ENCODE measurements around the gene KANSL2. TPM values are rescaled to one million over a fixed set of nuclear protein-coding genes. Genes with fewer than 3 reads are reported as not detected.

KANSL2 gene
- polyA plus RNA-seq, 3 donors, result 12.2 to 20.3 (median 12.5) TPM

DNA sequence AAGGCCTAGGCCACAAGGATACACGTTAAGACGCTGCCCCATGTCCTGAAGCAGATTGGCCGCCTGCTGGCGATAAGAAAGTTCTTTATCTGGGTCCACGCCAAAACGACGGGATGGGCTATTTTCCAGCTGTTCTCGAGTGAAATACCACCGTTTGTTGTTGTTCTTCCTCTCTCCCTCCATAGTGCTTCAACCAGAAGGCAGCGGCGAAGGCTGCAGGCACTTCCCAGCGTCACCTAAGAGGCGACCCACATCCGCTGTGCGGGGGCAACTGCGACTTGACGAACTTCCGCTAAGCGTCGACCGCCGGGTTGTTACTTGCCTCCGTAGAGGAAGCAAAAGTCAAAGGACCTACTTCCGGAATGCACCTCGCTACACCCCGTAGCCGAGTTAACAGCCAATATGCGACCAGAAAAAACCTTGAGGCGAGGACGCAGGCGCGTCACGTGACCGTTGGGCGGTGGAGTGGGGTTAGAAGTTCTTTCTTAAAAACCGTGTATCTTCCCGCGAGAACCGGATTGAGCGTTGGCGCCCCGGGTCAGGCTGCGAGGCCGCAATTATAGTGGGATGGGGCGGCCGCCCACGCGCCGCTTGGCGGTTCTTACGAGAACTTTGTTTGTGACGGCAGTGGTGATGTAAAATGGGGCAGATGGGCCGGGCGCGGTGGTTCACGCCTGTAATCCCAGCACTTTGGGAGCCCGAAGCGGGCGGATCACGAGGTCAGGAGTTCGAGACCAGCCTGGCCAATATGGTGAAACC is 34.6 kb upstream of the KANSL2 start, which contains the start of gene CCNT1:
TSS of gene CCNT1 (minus strand) at position 215 of the 759 bp plus-strand sequence. CDS start at position 183, 32 bp downstream.
- WGBS (ENCODE audit: insufficient coverage), result under 1% methylated on average over 53 of the region's 61 CpGs
- H3K27me3 Mint-ChIP-seq (ENCODE audit: low read depth in 3 of 3), result peaks cover 0 to 3% (median 0%) of the 10 kb centered on the region in 3 donors
- intact Hi-C loops (cut with micrococcal nuclease), result loop anchor here in 1 of 2 donors (2.0 kb wide), 1 partner anchor 34 kb away; the partner anchor contains the start of gene KANSL2
- Histone ChIP-seq H3K4me1 (ENCODE audit: control insufficient read depth in 1 of 2, insufficient read depth in 2 of 2, low read length in 2 of 2) (peaks cover 17 to 24% of the 10 kb centered on the region in 2 donors), H4K20me1 (ENCODE audit: insufficient read depth, low read length) (peaks cover 8% of the 10 kb centered on the region), H3K36me3 (replicated peaks in 1 of 2; ENCODE audit: control insufficient read depth in 1 of 2, insufficient read depth in 2 of 2, low read length in 2 of 2) (peaks cover 15 to 33% of the 10 kb centered on the region in 2 donors), H3K9ac (ENCODE audit: insufficient read depth, low read length, poor library complexity, severe bottlenecking) (peak within 1 kb of the TSS; percentile 91), H3K27me3 (ENCODE audit: control insufficient read depth in 2 of 2, insufficient read depth in 2 of 2, low read length in 2 of 2) (no peaks in the 10 kb centered on the region), H2AFZ (ENCODE audit: insufficient read depth, low read depth, low read length, poor library complexity, severe bottlenecking) (peak within 1 kb of the TSS; percentile 80), H3K79me2 (ENCODE audit: insufficient read depth, low read length) (peaks cover 47% of the 10 kb centered on the region), H3K4me2 (replicated peaks; ENCODE audit: extremely low read depth, low read length, poor library complexity, severe bottlenecking) (peak within 1 kb of the TSS; percentile 92), H3K9me3 (replicated peaks in 1 of 2; ENCODE audit: control insufficient read depth in 1 of 2, insufficient read depth in 1 of 2, low read length in 2 of 2) (peaks cover 15 to 19% of the 10 kb centered on the region in 2 donors), H3K4me3 (replicated peaks in 1 of 3; ENCODE audit: low read depth in 2 of 3, low read length in 3 of 3) (peak within 1 kb of the TSS; percentile 68 to 90 (median 87)), H3K27ac (ENCODE audit: low read depth in 1 of 2, low read length in 2 of 2) (peak within 1 kb of the TSS; percentile 96 to 98)
- TF ChIP-seq, protein P1, sequence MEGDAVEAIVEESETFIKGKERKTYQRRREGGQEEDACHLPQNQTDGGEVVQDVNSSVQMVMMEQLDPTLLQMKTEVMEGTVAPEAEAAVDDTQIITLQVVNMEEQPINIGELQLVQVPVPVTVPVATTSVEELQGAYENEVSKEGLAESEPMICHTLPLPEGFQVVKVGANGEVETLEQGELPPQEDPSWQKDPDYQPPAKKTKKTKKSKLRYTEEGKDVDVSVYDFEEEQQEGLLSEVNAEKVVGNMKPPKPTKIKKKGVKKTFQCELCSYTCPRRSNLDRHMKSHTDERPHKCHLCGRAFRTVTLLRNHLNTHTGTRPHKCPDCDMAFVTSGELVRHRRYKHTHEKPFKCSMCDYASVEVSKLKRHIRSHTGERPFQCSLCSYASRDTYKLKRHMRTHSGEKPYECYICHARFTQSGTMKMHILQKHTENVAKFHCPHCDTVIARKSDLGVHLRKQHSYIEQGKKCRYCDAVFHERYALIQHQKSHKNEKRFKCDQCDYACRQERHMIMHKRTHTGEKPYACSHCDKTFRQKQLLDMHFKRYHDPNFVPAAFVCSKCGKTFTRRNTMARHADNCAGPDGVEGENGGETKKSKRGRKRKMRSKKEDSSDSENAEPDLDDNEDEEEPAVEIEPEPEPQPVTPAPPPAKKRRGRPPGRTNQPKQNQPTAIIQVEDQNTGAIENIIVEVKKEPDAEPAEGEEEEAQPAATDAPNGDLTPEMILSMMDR (IDR thresholded peaks at IDR 0.05), result peak; percentile 29
- peaks cover 22 to 38% of the 10 kb centered on the region in 2 donors for H3K36me3 Mint-ChIP-seq
- peak; percentile 100 for DNase-seq
- H3K9me3 Mint-ChIP-seq, result peaks cover 19 to 25% (median 21%) of the 10 kb centered on the region in 7 donors
- H3K4me1 Mint-ChIP-seq, result peaks cover 26% of the 10 kb centered on the region
- H3K27ac Mint-ChIP-seq, result peak within 1 kb of the TSS; percentile 98 to 99 (median 99)
- H3K4me3 Mint-ChIP-seq, result peak within 1 kb of the TSS; percentile 94 to 97

DNA sequence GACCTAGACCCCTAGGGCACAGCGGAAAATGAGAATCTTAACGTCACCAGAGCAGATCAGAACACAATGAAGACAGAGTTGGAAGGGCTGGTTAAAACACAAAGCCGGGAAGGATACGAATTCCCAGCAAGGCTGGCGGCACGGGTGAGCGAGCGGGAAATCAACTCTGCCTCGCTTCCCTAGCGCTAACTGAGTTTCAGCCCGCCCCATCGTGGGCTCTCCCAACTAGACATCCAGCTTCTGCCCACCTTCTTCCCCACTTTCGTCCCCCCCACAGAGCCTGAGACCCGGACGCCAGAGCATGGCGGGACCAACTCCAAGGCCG is 34.1 kb upstream of the KANSL2 start:
- intact Hi-C loops (cut with micrococcal nuclease), result loop anchor here in 1 of 2 donors (2.0 kb wide), 1 partner anchor 33 kb away; the partner anchor contains the start of gene KANSL2
- H2AFZ ChIP-seq (ENCODE audit: insufficient read depth, low read depth, low read length, poor library complexity, severe bottlenecking), result peak overlapping the region; percentile 80
- peak overlapping the region; percentile 91 for H3K9ac ChIP-seq (ENCODE audit: insufficient read depth, low read length, poor library complexity, severe bottlenecking)
- H3K4me3 ChIP-seq (replicated peaks in 1 of 3; ENCODE audit: low read depth in 2 of 3, low read length in 3 of 3), result peak overlapping the region; percentile 56 to 90 (median 87)
- TF ChIP-seq, protein P1 (IDR thresholded peaks at IDR 0.05), result no peak
- peak overlapping the region; percentile 96 to 98 for H3K27ac ChIP-seq (ENCODE audit: low read depth in 1 of 2, low read length in 2 of 2)
- Mint-ChIP-seq H3K9me3 (peaks cover 18 to 21% (median 20%) of the 10 kb centered on the region in 7 donors), H3K27me3 (ENCODE audit: low read depth in 3 of 3) (peaks cover 0 to 3% (median 0%) of the 10 kb centered on the region in 3 donors), H3K36me3 (peaks cover 26 to 42% of the 10 kb centered on the region in 2 donors), H3K4me3 (peak overlapping the region; percentile 94 to 97), H3K27ac (peak overlapping the region; percentile 98 to 99 (median 99)), H3K4me1 (peaks cover 26% of the 10 kb centered on the region)
- no peak for DNase-seq
- H3K4me2 ChIP-seq (replicated peaks; ENCODE audit: extremely low read depth, low read length, poor library complexity, severe bottlenecking), result peak overlapping the region; percentile 92
- peaks cover 8% of the 10 kb centered on the region for H4K20me1 ChIP-seq (ENCODE audit: insufficient read depth, low read length)
- H3K4me1 ChIP-seq (ENCODE audit: control insufficient read depth in 1 of 2, insufficient read depth in 2 of 2, low read length in 2 of 2), result peaks cover 17 to 24% of the 10 kb centered on the region in 2 donors
- WGBS (ENCODE audit: insufficient coverage), result under 1% methylated on average over 17 of the region's 17 CpGs
- peaks cover 19 to 37% of the 10 kb centered on the region in 2 donors for H3K36me3 ChIP-seq (replicated peaks in 1 of 2; ENCODE audit: control insufficient read depth in 1 of 2, insufficient read depth in 2 of 2, low read length in 2 of 2)
- H3K79me2 ChIP-seq (ENCODE audit: insufficient read depth, low read length), result peaks cover 52% of the 10 kb centered on the region
- peaks cover 12 to 16% of the 10 kb centered on the region in 2 donors for H3K9me3 ChIP-seq (replicated peaks in 1 of 2; ENCODE audit: control insufficient read depth in 1 of 2, insufficient read depth in 1 of 2, low read length in 2 of 2)
- H3K27me3 ChIP-seq (ENCODE audit: control insufficient read depth in 2 of 2, insufficient read depth in 2 of 2, low read length in 2 of 2), result no peaks in the 10 kb centered on the region
